ENCODE data around the gene LSAMP.

DNA sequence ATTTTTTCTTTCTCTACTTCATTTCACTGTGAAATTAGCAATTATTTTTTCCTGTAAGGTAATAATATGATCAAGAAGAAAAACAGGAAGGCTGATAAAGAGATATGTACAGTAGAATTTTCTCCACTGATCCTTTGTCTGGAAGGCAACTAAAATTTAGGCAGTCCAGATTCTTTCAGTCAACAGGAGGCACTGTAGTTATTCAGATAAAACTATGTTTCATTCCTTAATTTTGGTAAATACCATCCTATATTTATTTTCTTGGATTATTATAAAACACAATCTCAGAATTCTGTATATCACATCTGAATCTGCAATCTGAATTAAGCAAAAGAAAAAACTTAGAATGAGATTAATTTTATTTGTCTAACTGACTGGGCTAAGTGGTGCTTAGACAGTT is 343.2 kb downstream of the LSAMP start:
- TF ChIP-seq, protein P1, sequence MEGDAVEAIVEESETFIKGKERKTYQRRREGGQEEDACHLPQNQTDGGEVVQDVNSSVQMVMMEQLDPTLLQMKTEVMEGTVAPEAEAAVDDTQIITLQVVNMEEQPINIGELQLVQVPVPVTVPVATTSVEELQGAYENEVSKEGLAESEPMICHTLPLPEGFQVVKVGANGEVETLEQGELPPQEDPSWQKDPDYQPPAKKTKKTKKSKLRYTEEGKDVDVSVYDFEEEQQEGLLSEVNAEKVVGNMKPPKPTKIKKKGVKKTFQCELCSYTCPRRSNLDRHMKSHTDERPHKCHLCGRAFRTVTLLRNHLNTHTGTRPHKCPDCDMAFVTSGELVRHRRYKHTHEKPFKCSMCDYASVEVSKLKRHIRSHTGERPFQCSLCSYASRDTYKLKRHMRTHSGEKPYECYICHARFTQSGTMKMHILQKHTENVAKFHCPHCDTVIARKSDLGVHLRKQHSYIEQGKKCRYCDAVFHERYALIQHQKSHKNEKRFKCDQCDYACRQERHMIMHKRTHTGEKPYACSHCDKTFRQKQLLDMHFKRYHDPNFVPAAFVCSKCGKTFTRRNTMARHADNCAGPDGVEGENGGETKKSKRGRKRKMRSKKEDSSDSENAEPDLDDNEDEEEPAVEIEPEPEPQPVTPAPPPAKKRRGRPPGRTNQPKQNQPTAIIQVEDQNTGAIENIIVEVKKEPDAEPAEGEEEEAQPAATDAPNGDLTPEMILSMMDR (IDR thresholded peaks at IDR 0.05) = no peak
- no peak for TF ChIP-seq POLR2A (IDR thresholded peaks at IDR 0.05)
